Endothelial cell of umbilical vein (primary cell): ENCODE results near the gene PLEKHA5. TPM values are rescaled to one million over a fixed set of nuclear protein-coding genes. Genes with fewer than 3 reads are reported as not detected.

Source experiments
- BruUV-seq: library from RNA; stranded (reverse); fragments of 400-500 nt; replicated peaks from 2 replicates; lab custom pipeline; 2021; lab: Mats Ljungman, UMichigan
- CTCF ChIA-PET: fragments of 300-600, 350-600 bp; sonication (Branson Sonifier 250); formaldehyde crosslinking; loops from one replicate; lab custom pipeline; 2021; ENCODE audit warnings: antibody characterized with exemption, inconsistent platforms; lab: Charles Lee
- POLR2A ChIA-PET: fragments of 300-600, 350-600 bp; sonication (Branson Sonifier 250); formaldehyde crosslinking; loops from one replicate; lab custom pipeline; 2021; ENCODE audit warnings: antibody characterized with exemption, inconsistent platforms; lab: Charles Lee
- DNase-seq: peaks from one replicate; pipeline ENCODE4 v3.0.0-alpha.2; 2011; ENCODE audit warnings: low read depth, low spot score
- FAIRE-seq: peaks from 2 replicates; lab custom pipeline; 2011; peaks lifted over from hg19 to GRCh38; lab: Jason Lieb, UNC
- H2AFZ ChIP-seq: 2 replicates; pipeline ENCODE4 v1.6.0; 2012; ENCODE audit warnings: low read depth, low read length, control low read depth, inconsistent platforms
- H3K27ac ChIP-seq: 2 replicates; pipeline ENCODE4 v1.5.1; 2011; ENCODE audit warnings: low read depth, mild to moderate bottlenecking, control low read depth, low read length, moderate library complexity; ENCODE audit not compliant: insufficient read depth
- H3K27me3 ChIP-seq, 2 experiments: 2 replicates each; pipeline versions ENCODE4 v1.6.0 to v1.6.1; 2011; ENCODE audit warnings: low read length in 2 of 2, mixed read lengths in 1 of 2; ENCODE audit not compliant: control insufficient read depth in 2 of 2, insufficient read depth in 2 of 2
- H3K36me3 ChIP-seq, 2 experiments: 2 replicates in 1 of 2; 3 replicates in 1 of 2; pipeline ENCODE4 v1.5.1; 2011; ENCODE audit warnings: low read length in 2 of 2, mild to moderate bottlenecking in 1 of 2, moderate library complexity in 1 of 2; ENCODE audit not compliant: control insufficient read depth in 2 of 2, insufficient read depth in 2 of 2; ENCODE audit errors: extremely low read depth in 1 of 2
- H3K4me1 ChIP-seq: 3 replicates; pipeline ENCODE4 v1.5.1; 2011; ENCODE audit warnings: mild to moderate bottlenecking, low read length; ENCODE audit not compliant: control insufficient read depth, insufficient read depth; ENCODE audit errors: extremely low read depth
- H3K4me2 ChIP-seq: 2 replicates; pipeline ENCODE4 v1.6.1; 2011; ENCODE audit warnings: low read length, control low read depth, mixed read lengths; ENCODE audit not compliant: insufficient read depth
- H3K4me3 ChIP-seq, 3 experiments: fragments of 200-600 bp in 1 of 3; sonication (generic), shearing (Covaris generic) in 1 of 3; replicated peaks in 1 of 3; 2 replicates each; pipeline ENCODE4 v1.5.1; 2011 to 2016; ENCODE audit warnings: control low read depth in 3 of 3, low read length in 3 of 3, mild to moderate bottlenecking in 2 of 3, inconsistent platforms in 1 of 3, low read depth in 1 of 3, moderate library complexity in 1 of 3; ENCODE audit not compliant: insufficient read depth in 1 of 3
- H3K79me2 ChIP-seq: 2 replicates; pipeline ENCODE4 v1.6.0; 2012; ENCODE audit warnings: low read length, inconsistent platforms; ENCODE audit not compliant: control insufficient read depth, insufficient read depth
- H3K9ac ChIP-seq: replicated peaks from 2 replicates; pipeline ENCODE3; 2011; ENCODE audit warnings: low read length, control low read depth; ENCODE audit not compliant: insufficient read depth; ENCODE audit errors: extremely low read depth
- H3K9me1 ChIP-seq: replicated peaks from 3 replicates; pipeline ENCODE4 v1.6.0; 2011; ENCODE audit warnings: mild to moderate bottlenecking, low read length; ENCODE audit not compliant: control insufficient read depth, insufficient read depth; ENCODE audit errors: extremely low read depth
- H3K9me3 ChIP-seq: replicated peaks from 2 replicates; pipeline ENCODE4 v1.5.1; 2012; ENCODE audit warnings: low read length, inconsistent platforms; ENCODE audit not compliant: control insufficient read depth, insufficient read depth
- H4K20me1 ChIP-seq: replicated peaks from 2 replicates; pipeline ENCODE3; 2011; ENCODE audit warnings: mild to moderate bottlenecking, low read length; ENCODE audit not compliant: control insufficient read depth, insufficient read depth; ENCODE audit errors: extremely low read depth
- CTCF ChIP-seq, 2 donors: IDR thresholded peaks; 1 replicate in 1 of 2; 2 replicates in 1 of 2; pipeline ENCODE4 v1.5.1; 2011; ENCODE audit warnings: low read length in 2 of 2, mild to moderate bottlenecking in 2 of 2, moderate library complexity in 2 of 2, control low read depth in 1 of 2, inconsistent platforms in 1 of 2, low read depth in 1 of 2; ENCODE audit not compliant: insufficient read depth in 1 of 2; ENCODE audit errors: extremely low read depth in 1 of 2
- EZH2 ChIP-seq: IDR thresholded peaks from 2 replicates; pipeline ENCODE4 v1.6.1; 2012; ENCODE audit warnings: borderline replicate concordance, low read depth, mild to moderate bottlenecking, moderate library complexity, low read length, inconsistent platforms; ENCODE audit not compliant: severe bottlenecking
- FOS ChIP-seq: IDR thresholded peaks from 2 replicates; pipeline ENCODE4 v1.6.1; 2011; ENCODE audit warnings: mild to moderate bottlenecking, low read length, moderate library complexity, borderline replicate concordance; ENCODE audit not compliant: insufficient read depth
- GATA2 ChIP-seq: IDR thresholded peaks from 2 replicates; pipeline ENCODE4 v1.7.0; 2011; ENCODE audit warnings: low read depth, mild to moderate bottlenecking, moderate library complexity, mixed read lengths, low read length; ENCODE audit not compliant: insufficient read length, insufficient read depth
- JUN ChIP-seq: IDR thresholded peaks from 2 replicates; pipeline ENCODE4 v1.6.1; 2011; ENCODE audit warnings: borderline replicate concordance, low read depth; ENCODE audit not compliant: insufficient read length, insufficient read depth
- MAX ChIP-seq: IDR thresholded peaks from 2 replicates; pipeline ENCODE4 v1.6.1; 2011; ENCODE audit not compliant: insufficient read depth, insufficient read length
- MYC ChIP-seq: IDR thresholded peaks from one replicate; pipeline ENCODE4 v1.6.1; 2011; ENCODE audit warnings: mild to moderate bottlenecking, low read depth, low read length
- POLR2A ChIP-seq: IDR thresholded peaks from 2 replicates; pipeline ENCODE4 v1.6.1; 2012; ENCODE audit warnings: low read depth, mild to moderate bottlenecking, control low read depth, low read length
- POLR2AphosphoS5 ChIP-seq: IDR thresholded peaks from 2 replicates; pipeline ENCODE4 v1.6.1; 2012; ENCODE audit warnings: low read depth, mild to moderate bottlenecking, control low read depth, low read length, moderate library complexity; ENCODE audit not compliant: insufficient read depth
- dilution Hi-C: fragments of 300-500 bp; cut with MboI; formaldehyde crosslinking; loops from one replicate; pipeline ENCODE4 v1.15.0; 2019; ENCODE audit warnings: low sequenced_read_pairs; ENCODE audit not compliant: extremely low pct_ligation_motif_present
- intact Hi-C: fragments of 100-400 bp; cut with micrococcal nuclease; formaldehyde crosslinking; loops from one replicate; pipeline ENCODE4 v1.10.0; 2022
- polyA plus RNA-seq, 4 experiments: library from polyadenylated mRNA; depleted of rRNA in 3 of 4; stranded (reverse) in 3 of 4; unstranded in 1 of 4; fragments of >200 nt; gene quantifications; 2 replicates each; pipeline versions ENCODE4 v1.2.1 to v1.2.3, GENCODE V29; 2011 to 2012; ENCODE audit warnings: missing spikeins in 1 of 4
- small RNA-seq: library from RNA; depleted of rRNA; stranded (forward); fragments of <200 nt; gene quantifications from one replicate; pipeline ENCODE3, GENCODE V24; 2012; ENCODE audit warnings: low replicate concordance, low read depth; ENCODE audit not compliant: insufficient read depth, insufficient read length
- total RNA-seq: library from RNA; stranded (reverse); gene quantifications from 2 replicates; pipeline ENCODE4 v1.2.3, GENCODE V29; 2021

PLEKHA5 gene
- total and polyA plus RNA-seq, 2 donors (not counting 3 experiments of a cell fraction or from before 2014, with no cell fraction given) = 2.5 to 12.7 TPM

- BruUV-seq = no TSS peak
- TF ChIP-seq MAX (no peak), CTCF (IDR thresholded peaks at IDR 0.05; ENCODE audit: extremely low read depth in 1 of 2, insufficient read depth in 1 of 2, low read depth in 1 of 2, low read length in 2 of 2) (no peak), MYC (no peak), JUN (no peak), GATA2 (no peak), POLR2AphosphoS5 (no peak), EZH2 (no peak), FOS (no peak), POLR2A (no peak)
- no peak for DNase-seq
- no peaks in the 10 kb centered on the region for H3K9me1 ChIP-seq
- dilution Hi-C loops = no loop called here
- H3K36me3 ChIP-seq = no peaks in the 10 kb centered on the region
- H4K20me1 ChIP-seq = no peaks in the 10 kb centered on the region
- H3K4me3 ChIP-seq = no peak overlapping the region
- H3K4me1 ChIP-seq = no peaks in the 10 kb centered on the region
- no peaks in the 10 kb centered on the region for H3K27me3 ChIP-seq
- POLR2A ChIA-PET = no interaction called here
- no peak overlapping the region for H3K4me2 ChIP-seq
- CTCF ChIA-PET = interaction anchor here (0.8 kb wide), 1 partner anchor 12 kb away, joined by 5 read pairs; no protein-coding TSS in a partner anchor
- no peak overlapping the region for H2AFZ ChIP-seq
- no peak overlapping the region for H3K9ac ChIP-seq
- no peak overlapping the region for H3K27ac ChIP-seq
- no peak for FAIRE-seq
- intact Hi-C loops = no loop called here
- H3K79me2 ChIP-seq = no peaks in the 10 kb centered on the region
- H3K9me3 ChIP-seq = no peaks in the 10 kb centered on the region
Measured at GRCh38 chr12:19423166-19423930, 293.8 kb downstream of the PLEKHA5 start.

Small RNAs within 50 kb of the gene (small RNA-seq; reads per million reads assigned to genes)
- gene AC091805.2 = not detected
- gene RN7SL67P = not detected
